Liver (tissue), 9 donors: Measurements from ENCODE around the gene GATA1. TPM values are rescaled to one million over a fixed set of nuclear protein-coding genes. Genes with fewer than 3 reads are reported as not detected.

Experiments used
- DNase-seq: peaks from one replicate; pipeline ENCODE4 v3.0.0-alpha.2; 2017; ENCODE audit warnings: low spot score
- H3K27ac ChIP-seq, 2 donors: one replicate each; pipeline ENCODE4 v1.7.0; 2013; ENCODE audit warnings: inconsistent platforms in 2 of 2, low read length in 2 of 2, control low read depth in 1 of 2, low read depth in 1 of 2, mild to moderate bottlenecking in 1 of 2
- H3K27me3 ChIP-seq, 4 donors: one replicate each; pipeline versions ENCODE4 v1.6.1 to v1.7.0; 2013; ENCODE audit warnings: low read length in 3 of 4, inconsistent platforms in 1 of 4, mild to moderate bottlenecking in 1 of 4, moderate library complexity in 1 of 4; ENCODE audit not compliant: control insufficient read depth in 4 of 4, insufficient read depth in 4 of 4
- H3K36me3 ChIP-seq, 4 donors: one replicate each; pipeline versions ENCODE4 v1.6.1 to v1.7.0; 2013; ENCODE audit warnings: low read length in 3 of 4, mild to moderate bottlenecking in 3 of 4, low read depth in 1 of 4, moderate library complexity in 1 of 4; ENCODE audit not compliant: control insufficient read depth in 4 of 4, insufficient read depth in 3 of 4
- H3K4me1 ChIP-seq, 4 donors: one replicate each; pipeline versions ENCODE4 v1.6.1 to v1.7.0; 2013; ENCODE audit warnings: low read length in 3 of 4, mild to moderate bottlenecking in 3 of 4, moderate library complexity in 1 of 4; ENCODE audit not compliant: control insufficient read depth in 4 of 4, insufficient read depth in 4 of 4
- H3K4me3 ChIP-seq, 3 donors: one replicate each; pipeline versions ENCODE4 v1.6.1 to v1.7.0; 2013; ENCODE audit warnings: low read length in 3 of 3, control low read depth in 1 of 3, low read depth in 1 of 3, mild to moderate bottlenecking in 1 of 3
- H3K9ac ChIP-seq, 2 donors: one replicate each; pipeline ENCODE4 v1.7.0; 2013; ENCODE audit warnings: low read length in 2 of 2, mild to moderate bottlenecking in 2 of 2, moderate library complexity in 2 of 2, control low read depth in 1 of 2, low read depth in 1 of 2
- H3K9me3 ChIP-seq, 4 donors: one replicate each; pipeline versions ENCODE4 v1.6.1 to v1.7.0; 2013; ENCODE audit warnings: low read length in 3 of 4; ENCODE audit not compliant: control insufficient read depth in 4 of 4
- ATF3 ChIP-seq: IDR thresholded peaks from 2 replicates; pipeline ENCODE4 v1.6.1; 2016; ENCODE audit warnings: antibody characterized with exemption
- EGR1 ChIP-seq, 2 donors: IDR thresholded peaks; 2 replicates each; pipeline ENCODE4 v1.6.1; 2016 to 2018; ENCODE audit warnings: antibody characterized with exemption in 2 of 2, low read depth in 2 of 2
- FOXA1 ChIP-seq: IDR thresholded peaks from 2 replicates; pipeline ENCODE4 v1.6.1; 2016; ENCODE audit warnings: antibody characterized with exemption
- FOXA2 ChIP-seq: IDR thresholded peaks from 2 replicates; pipeline ENCODE4 v1.6.1; 2016; ENCODE audit warnings: antibody characterized with exemption
- GABPA ChIP-seq, 2 donors: IDR thresholded peaks in 1 of 2; conservative IDR thresholded peaks in 1 of 2; 2 replicates each; pipeline ENCODE4 v1.6.1; 2016; ENCODE audit warnings: antibody characterized with exemption in 2 of 2, mild to moderate bottlenecking in 1 of 2, moderate library complexity in 1 of 2
- HNF4A ChIP-seq, 2 donors: conservative IDR thresholded peaks; 2 replicates each; pipeline ENCODE4 v1.6.1; 2016; ENCODE audit warnings: antibody characterized with exemption in 2 of 2, mild to moderate bottlenecking in 2 of 2
- HNF4G ChIP-seq: IDR thresholded peaks from 2 replicates; pipeline ENCODE4 v1.6.1; 2016; ENCODE audit warnings: antibody characterized with exemption
- JUND ChIP-seq, 2 donors: IDR thresholded peaks; 2 replicates each; pipeline ENCODE4 v1.6.1; 2016; ENCODE audit warnings: antibody characterized with exemption in 2 of 2
- MAX ChIP-seq: IDR thresholded peaks from 2 replicates; pipeline ENCODE4 v1.6.1; 2016; ENCODE audit warnings: antibody characterized with exemption
- NR2F2 ChIP-seq: IDR thresholded peaks from 2 replicates; pipeline ENCODE4 v1.6.1; 2016; ENCODE audit warnings: antibody characterized with exemption
- RAD21 ChIP-seq, 2 donors: IDR thresholded peaks; 2 replicates each; pipeline ENCODE4 v1.6.1; 2016; ENCODE audit warnings: antibody characterized with exemption in 2 of 2, mild to moderate bottlenecking in 2 of 2
- REST ChIP-seq: IDR thresholded peaks from 2 replicates; pipeline ENCODE4 v1.6.1; 2016; ENCODE audit warnings: antibody characterized with exemption, mild to moderate bottlenecking
- RXRA ChIP-seq, 2 donors: IDR thresholded peaks; 2 replicates each; pipeline ENCODE4 v1.6.1; 2017 to 2018; ENCODE audit warnings: antibody characterized with exemption in 2 of 2, mild to moderate bottlenecking in 1 of 2
- SP1 ChIP-seq: IDR thresholded peaks from 2 replicates; pipeline ENCODE4 v1.6.1; 2018; ENCODE audit warnings: antibody characterized with exemption, mild to moderate bottlenecking
- TAF1 ChIP-seq: conservative IDR thresholded peaks from 2 replicates; pipeline ENCODE4 v1.6.1; 2016; ENCODE audit warnings: antibody characterized with exemption, mild to moderate bottlenecking
- YY1 ChIP-seq: IDR thresholded peaks from 2 replicates; pipeline ENCODE4 v1.6.1; 2016; ENCODE audit warnings: antibody characterized with exemption, mild to moderate bottlenecking
- ZBTB33 ChIP-seq: IDR thresholded peaks from 2 replicates; pipeline ENCODE4 v1.6.1; 2016; ENCODE audit warnings: antibody characterized with exemption
- WGBS: extraction: QIAGEN DNeasy Blood & Tissue Kit; methylation state at CpG from one replicate; pipeline ENCODE4 v1.1.7; 2013; 5-methylcytosine and 5-hydroxymethylcytosine counted together
- polyA plus RNA-seq, 2 donors: library from polyadenylated mRNA; stranded (reverse) in 1 of 2; unstranded in 1 of 2; fragments of 200-250 nt in 1 of 2; fragments of >200 nt in 1 of 2; fragmentation: Nextera tagmentation in 1 of 2; extraction: Ambion mirVana in 1 of 2; gene quantifications; one replicate each; pipeline versions ENCODE4 v1.2.1 to v1.2.3, GENCODE V29; 2013 to 2015
- total RNA-seq, 2 donors: library from RNA; depleted of rRNA; stranded (reverse); fragments of >200 nt; gene quantifications; one replicate each; pipeline ENCODE4 v1.2.3, GENCODE V29; 2014
- TF ChIP-seq, protein P1 (sequence below): fragments of 150-350 bp; IDR thresholded peaks from 2 replicates; pipeline ENCODE4 v1.5.1; 2017; ENCODE audit warnings: improper control_type of control experiment, low read depth, low read length; ENCODE audit not compliant: missing input control
- donor health status: healthy.
- donor health status: healthy.
- donor health status: healthy.
- donor health status: healthy.
- donor health status: healthy.

GATA1 gene
- total and polyA plus RNA-seq, 4 donors: 0.05 to 39.9 TPM; not detected in 2

GRCh38 chrX:48833542-48834138 lies 47.2 kb downstream of the GATA1 start:
- Histone ChIP-seq H3K27ac (no peak overlapping the region), H3K36me3 (no peaks in the 10 kb centered on the region), H3K4me3 (no peak overlapping the region), H3K27me3 (no peaks in the 10 kb centered on the region), H3K9me3 (no peaks in the 10 kb centered on the region), H3K9ac (no peak overlapping the region), H3K4me1 (no peaks in the 10 kb centered on the region)
- DNase-seq: no peak
- no peak for TF ChIP-seq SP1
- no peak for TF ChIP-seq HNF4A (conservative IDR thresholded peaks at IDR 0.05)
- TF ChIP-seq YY1: no peak
- no peak for TF ChIP-seq RAD21 (IDR thresholded peaks at IDR 0.05)
- TF ChIP-seq REST: no peak
- TF ChIP-seq JUND (IDR thresholded peaks at IDR 0.05): no peak
- TF ChIP-seq HNF4G: no peak
- no peak for TF ChIP-seq ZBTB33
- no peak for TF ChIP-seq GABPA (IDR thresholded peaks at IDR 0.05 in 1 of 2, conservative IDR thresholded peaks at IDR 0.05 in 1 of 2)
- TF ChIP-seq RXRA (IDR thresholded peaks at IDR 0.05): no peak
- no peak for TF ChIP-seq MAX
- no peak for TF ChIP-seq FOXA1
- TF ChIP-seq FOXA2: no peak
- TF ChIP-seq NR2F2: no peak
- TF ChIP-seq TAF1: no peak
- TF ChIP-seq EGR1 (IDR thresholded peaks at IDR 0.05; ENCODE audit: low read depth in 2 of 2): no peak
- TF ChIP-seq, protein P1, sequence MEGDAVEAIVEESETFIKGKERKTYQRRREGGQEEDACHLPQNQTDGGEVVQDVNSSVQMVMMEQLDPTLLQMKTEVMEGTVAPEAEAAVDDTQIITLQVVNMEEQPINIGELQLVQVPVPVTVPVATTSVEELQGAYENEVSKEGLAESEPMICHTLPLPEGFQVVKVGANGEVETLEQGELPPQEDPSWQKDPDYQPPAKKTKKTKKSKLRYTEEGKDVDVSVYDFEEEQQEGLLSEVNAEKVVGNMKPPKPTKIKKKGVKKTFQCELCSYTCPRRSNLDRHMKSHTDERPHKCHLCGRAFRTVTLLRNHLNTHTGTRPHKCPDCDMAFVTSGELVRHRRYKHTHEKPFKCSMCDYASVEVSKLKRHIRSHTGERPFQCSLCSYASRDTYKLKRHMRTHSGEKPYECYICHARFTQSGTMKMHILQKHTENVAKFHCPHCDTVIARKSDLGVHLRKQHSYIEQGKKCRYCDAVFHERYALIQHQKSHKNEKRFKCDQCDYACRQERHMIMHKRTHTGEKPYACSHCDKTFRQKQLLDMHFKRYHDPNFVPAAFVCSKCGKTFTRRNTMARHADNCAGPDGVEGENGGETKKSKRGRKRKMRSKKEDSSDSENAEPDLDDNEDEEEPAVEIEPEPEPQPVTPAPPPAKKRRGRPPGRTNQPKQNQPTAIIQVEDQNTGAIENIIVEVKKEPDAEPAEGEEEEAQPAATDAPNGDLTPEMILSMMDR: no peak
- 42% methylated on average over 9 of the region's 9 CpGs for WGBS

- DNase-seq: no peak
- H3K27ac ChIP-seq: no peak overlapping the region
- H3K4me1 ChIP-seq: no peaks in the 10 kb centered on the region
- H3K4me3 ChIP-seq: no peak overlapping the region
- no peak overlapping the region for H3K9ac ChIP-seq
- 15% methylated on average over 7 of the region's 7 CpGs for WGBS
- no peaks in the 10 kb centered on the region for H3K36me3 ChIP-seq
- H3K9me3 ChIP-seq: no peaks in the 10 kb centered on the region
- H3K27me3 ChIP-seq: no peaks in the 10 kb centered on the region
- TF ChIP-seq NR2F2 (no peak), GABPA (IDR thresholded peaks at IDR 0.05 in 1 of 2, conservative IDR thresholded peaks at IDR 0.05 in 1 of 2) (no peak), ATF3 (no peak), EGR1 (IDR thresholded peaks at IDR 0.05; ENCODE audit: low read depth in 2 of 2) (no peak), MAX (no peak), TAF1 (no peak), RAD21 (IDR thresholded peaks at IDR 0.05) (no peak), HNF4G (no peak), JUND (IDR thresholded peaks at IDR 0.05) (no peak), RXRA (IDR thresholded peaks at IDR 0.05) (no peak), FOXA1 (no peak), YY1 (no peak), REST (no peak)
Measured at GRCh38 chrX:48834383-48834709, 48.0 kb downstream of the GATA1 start.
